GM18868 (cell line): Measurements from ENCODE around the gene HOXC13.

Experiments used
- ATAC-seq: cut with Tn5 transposase; IDR thresholded peaks from one replicate; pipeline ENCODE4 v1.9.1; 2021; ENCODE audit warnings: mild to moderate bottlenecking, moderate library complexity; ENCODE audit not compliant: unreplicated experiment

Gene HOXC13

GRCh38 chr12:53954694-53955035 lies 16.0 kb downstream of the HOXC13 start, which contains the start of gene HOXC12:
HOXC12 (plus strand) TSS chr12:53954903; CDS start chr12:53954930, 27 bp downstream.
- ATAC-seq, result no peak

GRCh38 chr12:53955036-53955775 lies 16.6 kb downstream of the HOXC13 start:
- no peak for ATAC-seq

- ATAC-seq, result no peak
Observed at GRCh38 chr12:53955776-53956250, 17.2 kb downstream of the HOXC13 start.

- no peak for ATAC-seq
Observed at GRCh38 chr12:53956251-53956887, 17.7 kb downstream of the HOXC13 start.

- ATAC-seq, result no peak
Observed at GRCh38 chr12:53956914-53957536, 18.4 kb downstream of the HOXC13 start.

- no peak for ATAC-seq
Observed at GRCh38 chr12:53958128-53958527, 19.5 kb downstream of the HOXC13 start.

GRCh38 chr12:53959314-53959713 lies 20.7 kb downstream of the HOXC13 start:
- ATAC-seq, result no peak

GRCh38 chr12:53960187-53961024 lies 21.8 kb downstream of the HOXC13 start:
- ATAC-seq, result no peak

GRCh38 chr12:53961025-53961761 lies 22.6 kb downstream of the HOXC13 start:
- ATAC-seq, result no peak

GRCh38 chr12:53963005-53963404 lies 24.4 kb downstream of the HOXC13 start:
- no peak for ATAC-seq

- ATAC-seq, result no peak
Observed at GRCh38 chr12:53963434-53964314, 25.0 kb downstream of the HOXC13 start.

- ATAC-seq, result no peak
Observed at GRCh38 chr12:53964315-53964713, 25.7 kb downstream of the HOXC13 start.

GRCh38 chr12:53965281-53966084 lies 26.9 kb downstream of the HOXC13 start:
- ATAC-seq, result no peak

GRCh38 chr12:53966085-53966384 lies 27.4 kb downstream of the HOXC13 start:
- no peak for ATAC-seq

GRCh38 chr12:53966385-53967133 lies 27.9 kb downstream of the HOXC13 start:
- no peak for ATAC-seq

GRCh38 chr12:53967421-53967925 lies 28.8 kb downstream of the HOXC13 start:
- no peak for ATAC-seq

- no peak for ATAC-seq
Observed at GRCh38 chr12:53968214-53969127, 29.8 kb downstream of the HOXC13 start.
